IMR-90 (cell line): ENCODE results near the gene PLCXD1. TPM values are rescaled to one million over a fixed set of nuclear protein-coding genes. Genes with fewer than 3 reads are reported as not detected.

ENCODE experiments used
- ATAC-seq: fragments of 200-7000 bp; cut with Tn5 transposase; 2 replicates; pipeline ENCODE4 v1.9.1; 2020; ENCODE audit warnings: low read depth, mild to moderate bottlenecking, moderate library complexity
- BruUV-seq: library from RNA; stranded (reverse); fragments of 400-500 nt; replicated peaks from 2 replicates; lab custom pipeline; 2021; lab: Mats Ljungman, UMichigan
- CTCF ChIA-PET: fragments of 300-600 bp; formaldehyde crosslinking; extraction: SDS; loops from one replicate; lab custom pipeline; 2021; ENCODE audit warnings: antibody characterized with exemption; lab: Yijun Ruan, JAX
- POLR2A ChIA-PET: fragments of 300-600 bp; sonication (Branson Sonifier 250); formaldehyde crosslinking; loops from one replicate; lab custom pipeline; 2022; ENCODE audit warnings: antibody characterized with exemption; ENCODE audit not compliant: unreplicated experiment; lab: Charles Lee
- DNase-seq: peaks from one replicate; pipeline ENCODE4 v3.0.0; 2013
- H2AFZ ChIP-seq: replicated peaks from 2 replicates; pipeline ENCODE3; 2013; ENCODE audit warnings: low read length, mild to moderate bottlenecking; ENCODE audit not compliant: poor library complexity
- H2AK5ac ChIP-seq: 2 replicates; pipeline ENCODE4 v1.6.1; 2013; ENCODE audit warnings: low read depth, low read length, inconsistent platforms
- H2AK9ac ChIP-seq: replicated peaks from 2 replicates; pipeline ENCODE3; 2013; ENCODE audit warnings: mild to moderate bottlenecking, low read depth, low read length, moderate library complexity; ENCODE audit not compliant: poor library complexity
- H2BK120ac ChIP-seq: 2 replicates; pipeline ENCODE4 v1.6.1; 2013; ENCODE audit warnings: low read depth, low read length, inconsistent platforms
- H2BK15ac ChIP-seq: 3 replicates; pipeline ENCODE4 v1.6.1; 2013; ENCODE audit warnings: low read depth, low read length, inconsistent platforms
- H2BK20ac ChIP-seq: 2 replicates; pipeline ENCODE4 v1.6.1; 2013; ENCODE audit warnings: low read depth, mild to moderate bottlenecking, inconsistent platforms, low read length, moderate library complexity
- H2BK5ac ChIP-seq: 2 replicates; pipeline ENCODE4 v1.6.1; 2013; ENCODE audit warnings: mild to moderate bottlenecking, low read depth, low read length, inconsistent platforms; ENCODE audit not compliant: poor library complexity, severe bottlenecking
- H3K14ac ChIP-seq: replicated peaks from 2 replicates; pipeline ENCODE4 v1.6.1; 2013; ENCODE audit warnings: low read depth, low read length, inconsistent platforms
- H3K18ac ChIP-seq: 2 replicates; pipeline ENCODE4 v1.6.1; 2013; ENCODE audit warnings: low read depth, low read length, control low read depth
- H3K23ac ChIP-seq: 2 replicates; pipeline ENCODE4 v1.6.1; 2013; ENCODE audit warnings: low read depth, low read length, inconsistent platforms
- H3K27ac ChIP-seq: 2 replicates; pipeline ENCODE4 v1.5.1; 2013; ENCODE audit warnings: mild to moderate bottlenecking, control low read depth, low read length; ENCODE audit not compliant: insufficient read depth
- H3K27me3 ChIP-seq: 2 replicates; pipeline ENCODE4 v1.6.1; 2013; ENCODE audit warnings: low read length; ENCODE audit not compliant: control insufficient read depth, insufficient read depth
- H3K36me3 ChIP-seq: 2 replicates; pipeline ENCODE4 v1.6.1; 2013; ENCODE audit warnings: low read length, mixed read lengths; ENCODE audit not compliant: control insufficient read depth, insufficient read depth
- H3K4ac ChIP-seq: 2 replicates; pipeline ENCODE4 v1.6.1; 2013; ENCODE audit warnings: low read depth, low read length, inconsistent platforms
- H3K4me1 ChIP-seq: 2 replicates; pipeline ENCODE4 v1.6.1; 2013; ENCODE audit warnings: low read length, mixed read lengths; ENCODE audit not compliant: control insufficient read depth, insufficient read depth
- H3K4me2 ChIP-seq: 2 replicates; pipeline ENCODE4 v1.6.1; 2013; ENCODE audit warnings: low read depth, mild to moderate bottlenecking, control low read depth, low read length, moderate library complexity
- H3K4me3 ChIP-seq: 2 replicates; pipeline ENCODE4 v1.5.1; 2013; ENCODE audit warnings: low read depth, mild to moderate bottlenecking, control low read depth, low read length, moderate library complexity; ENCODE audit not compliant: insufficient read depth
- H3K56ac ChIP-seq: 2 replicates; pipeline ENCODE4 v1.6.1; 2013; ENCODE audit warnings: low read length, inconsistent platforms; ENCODE audit not compliant: insufficient read depth; ENCODE audit errors: extremely low read depth
- H3K79me1 ChIP-seq, 2 experiments: 2 replicates each; pipeline ENCODE4 v1.6.1; 2013; ENCODE audit warnings: low read length in 2 of 2, inconsistent platforms in 1 of 2, low read depth in 1 of 2
- H3K9ac ChIP-seq: 2 replicates; pipeline ENCODE4 v1.6.1; 2013; ENCODE audit warnings: low read depth, low read length, control low read depth
- H3K9me1 ChIP-seq: 2 replicates; pipeline ENCODE4 v1.6.1; 2013; ENCODE audit warnings: low read length, inconsistent platforms; ENCODE audit not compliant: insufficient read depth
- H3K9me3 ChIP-seq: 2 replicates; pipeline ENCODE4 v1.6.1; 2013; ENCODE audit warnings: low read length; ENCODE audit not compliant: control insufficient read depth, insufficient read depth
- H4K20me1 ChIP-seq: 2 replicates; pipeline ENCODE4 v1.6.1; 2013; ENCODE audit warnings: low read length, inconsistent platforms; ENCODE audit not compliant: insufficient read depth
- H4K5ac ChIP-seq: 2 replicates; pipeline ENCODE4 v1.6.1; 2013; ENCODE audit warnings: mild to moderate bottlenecking, low read depth, low read length, control low read depth
- H4K8ac ChIP-seq, 2 experiments: 2 replicates each; pipeline ENCODE4 v1.6.1; 2013; ENCODE audit warnings: low read depth in 2 of 2, low read length in 2 of 2, control low read depth in 1 of 2, inconsistent platforms in 1 of 2
- H4K91ac ChIP-seq: 2 replicates; pipeline ENCODE4 v1.6.1; 2013; ENCODE audit warnings: low read depth, low read length, inconsistent platforms; ENCODE audit not compliant: insufficient read depth
- CHD1 ChIP-seq: IDR thresholded peaks from 2 replicates; pipeline ENCODE4 v1.6.1; 2012; ENCODE audit warnings: low read depth, low read length, improper control_type of control experiment
- ELK1 ChIP-seq: fragments of 150-350 bp; IDR thresholded peaks from 2 replicates; pipeline ENCODE4 v1.6.1; 2016; ENCODE audit warnings: low read depth, mild to moderate bottlenecking, low read length, moderate library complexity, borderline replicate concordance
- MXI1 ChIP-seq: IDR thresholded peaks from 2 replicates; pipeline ENCODE4 v1.6.1; 2012; ENCODE audit warnings: low read depth, mild to moderate bottlenecking, low read length, moderate library complexity, borderline replicate concordance
- RFX5 ChIP-seq: IDR thresholded peaks from 2 replicates; pipeline ENCODE4 v1.8.0; 2012; ENCODE audit warnings: low read depth, mild to moderate bottlenecking, low read length, moderate library complexity
- WGBS, 2 experiments: methylation state at CpG; one replicate each; pipeline versions ENCODE4 v1.1.5 to v1.1.7; 2013; ENCODE audit warnings: missing lambda C conversion rate in 2 of 2; ENCODE audit not compliant: insufficient read length in 1 of 2; ENCODE audit errors: extremely low coverage in 2 of 2; 5-methylcytosine and 5-hydroxymethylcytosine counted together
- dilution Hi-C: fragments of 300-500 bp; cut with HindIII; formaldehyde crosslinking; loops from one replicate; pipeline ENCODE4 v1.14.3; 2018; ENCODE audit warnings: low sequenced_read_pairs; ENCODE audit not compliant: unreplicated experiment
- in situ Hi-C: fragments of 300-500 bp; cut with MboI; formaldehyde crosslinking; loops from 3 replicates; pipeline ENCODE4 v1.14.3; 2019; ENCODE audit warnings: low sequenced_read_pairs, inconsistent platforms, mixed read lengths
- intact Hi-C: fragments of 100-400 bp; cut with micrococcal nuclease; formaldehyde crosslinking; loops from 2 replicates; pipeline ENCODE4 v1.10.0; 2022
- polyA plus RNA-seq, 3 experiments: library from polyadenylated mRNA; depleted of rRNA; stranded (reverse); fragments of >200 nt; gene quantifications; 2 replicates each; pipeline ENCODE4 v1.2.3, GENCODE V29; 2012; ENCODE audit warnings: low replicate concordance in 1 of 3
- total RNA-seq: library from RNA; depleted of rRNA; stranded (reverse); fragments of >200 nt; gene quantifications from 2 replicates; pipeline ENCODE4 v1.2.3, GENCODE V29; 2012

The PLCXD1 gene
- total and polyA plus RNA-seq, 2 of the 4 experiments (the other 2 are of a cell fraction) = 16.7 to 17.7 TPM

GRCh38 chrX:331151-331824 lies 50.1 kb downstream of the PLCXD1 start:
- POLR2A ChIA-PET = no interaction called here
- no peaks in the 10 kb centered on the region; the same call in 1 of the 2 replicates for H4K20me1 ChIP-seq
- H3K36me3 ChIP-seq = peaks cover 7% of the 10 kb centered on the region; the same call in 1 of the 2 replicates
- H3K23ac ChIP-seq = 0 out of 2 replicates have a peak overlapping the region, but pooled peaks have one; percentile 73
- intact Hi-C loops (no loop called here), in situ Hi-C loops (no loop called here), dilution Hi-C loops (no loop called here)
- no peaks in the 10 kb centered on the region for H3K79me1 ChIP-seq
- peaks cover 3% of the 10 kb centered on the region for H3K4me1 ChIP-seq
- no TSS peak for BruUV-seq
- peak overlapping the region; percentile 62; the same call in 1 of the 2 replicates for H3K4me2 ChIP-seq
- peak; percentile 28 for DNase-seq
- CTCF ChIA-PET = no interaction called here
- H2BK5ac ChIP-seq = no peak overlapping the region
- no peak overlapping the region for H4K5ac ChIP-seq
- peaks cover 2% of the 10 kb centered on the region; the same call in 1 of the 2 replicates for H3K9me3 ChIP-seq
- H2BK20ac ChIP-seq = no peak overlapping the region
- H2AFZ ChIP-seq = peak overlapping the region; percentile 88
- 13% methylated on average over 24 of the region's 51 CpGs; no CpG with 5 or more reads in 1 of the 2 experiments for WGBS, 2 experiments
- H3K18ac ChIP-seq = no peak overlapping the region
- ATAC-seq = peak; percentile 91
- TF ChIP-seq MXI1 (0 out of 2 replicates have a peak, but pooled peaks have one; percentile 40), CHD1 (no peak), RFX5 (no peak), ELK1 (no peak)
- no peak overlapping the region for H3K27ac ChIP-seq
- no peak overlapping the region for H3K56ac ChIP-seq
- H2BK15ac ChIP-seq = no peak overlapping the region
- H3K9ac ChIP-seq = no peak overlapping the region
- no peak overlapping the region for H3K4me3 ChIP-seq
- 0 out of 2 replicates have a peak overlapping the region, but pooled peaks have one; percentile 35 for H3K4ac ChIP-seq
- no peak overlapping the region; the same call in 1 of the 2 replicates for H3K14ac ChIP-seq
- no peak overlapping the region; the same call in 1 of the 2 replicates for H4K91ac ChIP-seq
- H2BK120ac ChIP-seq = no peak overlapping the region
- peak overlapping the region; percentile 46; the same call in 1 of the 2 replicates for H2AK5ac ChIP-seq
- H3K27me3 ChIP-seq = no peaks in the 10 kb centered on the region
- H2AK9ac ChIP-seq = peak overlapping the region; percentile 57
- peak overlapping the region in 1 of 2 experiments; percentile 24; a peak in 1 of 4 replicates for H4K8ac ChIP-seq
- H3K9me1 ChIP-seq = no peaks in the 10 kb centered on the region
